ENCODE measurements around the gene OXNAD1.
A peak's percentile ranks its signal among the peaks of the same experiment; 100 is the strongest.

The OXNAD1 gene

GRCh38 chr3:16332904-16333426 is 68.0 kb downstream of the OXNAD1 start:
- DNase-seq: no peak

- no peak for DNase-seq
Measured at GRCh38 chr3:16334909-16335308, 69.9 kb downstream of the OXNAD1 start.

- no peak for DNase-seq
Measured at GRCh38 chr3:16335333-16335732, 70.3 kb downstream of the OXNAD1 start.

- no peak for DNase-seq
Measured at GRCh38 chr3:16335772-16336645, 71.0 kb downstream of the OXNAD1 start.

- no peak for DNase-seq
Measured at GRCh38 chr3:16336825-16337224, 71.8 kb downstream of the OXNAD1 start.

- DNase-seq: peak; percentile 68
Measured at GRCh38 chr3:16337856-16338540, 73.0 kb downstream of the OXNAD1 start.

- peak; percentile 46 for DNase-seq
Measured at GRCh38 chr3:16338999-16339398, 74.0 kb downstream of the OXNAD1 start.

- DNase-seq: no peak
Measured at GRCh38 chr3:16343101-16343500, 78.1 kb downstream of the OXNAD1 start.

GRCh38 chr3:16346413-16347081 is 81.5 kb downstream of the OXNAD1 start:
- no peak for DNase-seq

- DNase-seq: no peak
Measured at GRCh38 chr3:16347548-16347947, 82.5 kb downstream of the OXNAD1 start.

GRCh38 chr3:16349986-16350596 is 85.1 kb downstream of the OXNAD1 start:
- no peak for DNase-seq

GRCh38 chr3:16350597-16351318 is 85.7 kb downstream of the OXNAD1 start:
- no peak for DNase-seq

GRCh38 chr3:16352428-16352827 is 87.4 kb downstream of the OXNAD1 start:
- no peak for DNase-seq

GRCh38 chr3:16354291-16354690 is 89.3 kb downstream of the OXNAD1 start:
- DNase-seq: no peak
